GM19452 (cell line): ENCODE results near the gene STAT5B.
A peak's percentile ranks its signal among the peaks of the same experiment; 100 is the strongest.
"Not testable (repeated sequence)": the region's sequence is repeated elsewhere in the genome, so short reads cannot be mapped to it uniquely, and the experiment has no call there.

Experiments used
- ATAC-seq: cut with Tn5 transposase; IDR thresholded peaks from one replicate; pipeline ENCODE4 v1.9.1; 2021; ENCODE audit not compliant: unreplicated experiment

The STAT5B gene

GRCh38 chr17:42270596-42270995 lies 5.6 kb downstream of the STAT5B start:
- ATAC-seq, result no peak

- no peak for ATAC-seq
These were observed 6.0 kb downstream of the STAT5B start for GRCh38 chr17:42270170-42270535.

GRCh38 chr17:42268236-42268635 lies 8.0 kb downstream of the STAT5B start:
- ATAC-seq, result no peak

DNA sequence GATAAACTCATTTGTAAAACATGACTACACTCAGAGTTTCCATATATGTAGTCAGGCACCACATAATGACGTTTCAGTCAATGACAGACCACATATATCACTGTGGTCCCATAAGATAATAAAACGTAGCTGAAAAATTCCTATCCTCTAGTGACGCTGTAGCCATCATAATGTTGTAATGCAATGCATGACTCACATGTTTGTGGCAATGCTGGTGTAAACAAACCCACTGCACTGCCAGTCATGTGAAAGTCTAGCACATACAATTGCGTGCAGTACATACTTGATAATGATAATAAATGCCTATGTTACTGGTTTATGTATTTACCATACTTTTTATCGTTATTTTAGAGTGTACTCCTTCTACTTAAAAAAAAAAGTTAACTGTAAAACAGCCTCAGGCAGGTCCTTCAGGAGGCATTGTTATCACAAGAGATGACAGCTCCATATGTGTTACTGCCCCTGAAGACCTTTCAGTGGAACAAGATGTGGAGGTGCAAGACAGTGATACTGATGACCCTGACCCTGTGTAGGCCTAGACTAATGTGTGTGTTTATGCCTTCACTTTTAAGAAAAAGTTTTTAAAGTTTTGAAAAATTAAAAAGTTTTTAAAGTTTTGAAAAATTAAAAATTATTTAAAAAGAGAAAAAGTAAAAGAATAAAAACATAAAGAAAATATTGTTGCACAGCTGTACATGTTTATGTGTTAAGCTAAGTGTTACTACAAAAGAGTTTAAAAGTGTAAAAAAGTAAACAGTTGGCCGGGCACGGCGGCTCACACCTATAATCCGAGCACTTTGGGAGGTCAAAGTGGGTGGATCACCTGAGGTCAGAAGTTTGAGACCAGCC lies 9.0 kb downstream of the STAT5B start:
- no peak for ATAC-seq

DNA sequence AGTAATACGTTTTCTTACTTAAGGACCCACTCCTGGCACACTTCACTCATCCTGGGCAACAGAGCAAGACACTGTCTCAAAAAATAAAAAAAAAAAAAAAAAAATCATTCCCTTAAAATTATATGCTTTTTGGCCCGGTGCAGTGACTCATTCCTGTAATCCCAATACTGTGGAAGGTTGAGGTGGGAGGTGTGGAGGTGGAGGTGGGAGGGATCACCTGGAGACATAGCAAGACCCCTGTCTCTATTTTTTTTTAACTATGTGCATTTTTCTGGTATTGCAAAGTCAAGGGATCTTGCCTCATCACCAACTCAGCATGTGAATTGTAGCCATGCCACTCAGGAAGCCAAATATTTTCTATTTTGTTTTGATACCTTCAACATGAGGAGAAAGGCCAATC lies 9.7 kb downstream of the STAT5B start:
- no peak for ATAC-seq

- ATAC-seq, result not testable (repeated sequence)
These were observed 11.8 kb downstream of the STAT5B start for GRCh38 chr17:42264366-42264765.

GRCh38 chr17:42260318-42260717 lies 15.9 kb downstream of the STAT5B start:
- ATAC-seq, result no peak

- ATAC-seq, result no peak
These were observed 20.7 kb downstream of the STAT5B start for GRCh38 chr17:42255445-42255844.

DNA sequence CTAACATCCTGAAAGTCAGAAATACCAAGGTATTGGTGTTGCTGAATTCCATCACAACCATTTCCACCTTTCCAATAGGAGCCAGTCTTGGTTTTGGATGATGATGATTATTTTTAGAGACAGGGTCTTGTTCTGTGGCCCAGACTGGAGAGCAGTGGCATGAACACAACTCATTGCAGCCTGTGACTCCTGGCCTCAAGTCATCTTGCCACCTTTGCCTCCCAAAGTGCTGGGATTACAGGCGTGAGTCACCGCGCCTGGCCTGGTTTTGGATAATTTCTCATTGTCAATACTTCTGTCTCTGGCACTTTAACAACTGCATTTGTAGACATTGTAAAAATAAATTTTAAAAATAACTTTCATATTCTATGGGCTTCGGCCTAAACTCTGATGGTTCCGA lies 22.6 kb downstream of the STAT5B start:
- ATAC-seq, result no peak

GRCh38 chr17:42252597-42253550 lies 23.3 kb downstream of the STAT5B start:
- ATAC-seq, result no peak

DNA sequence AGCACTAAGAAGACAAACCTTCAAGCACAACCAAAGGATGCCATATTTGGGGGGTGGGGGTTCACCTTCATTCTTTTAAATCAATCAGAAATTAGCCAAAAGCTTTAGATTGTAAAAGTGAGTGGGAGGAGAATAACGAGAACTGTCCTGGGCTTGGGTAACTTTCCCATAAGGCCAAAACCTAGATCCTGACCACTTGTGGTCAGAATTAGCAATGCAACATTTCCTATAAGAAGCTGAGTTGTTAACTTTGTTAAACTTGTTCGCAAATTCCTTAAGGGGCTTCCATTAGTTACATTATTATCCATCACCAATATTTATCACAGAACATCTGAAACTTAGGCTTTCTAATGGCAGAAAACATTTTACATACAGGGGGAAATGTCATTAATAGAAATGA lies 25.1 kb downstream of the STAT5B start:
- no peak for ATAC-seq

- ATAC-seq, result no peak
These were observed 26.3 kb downstream of the STAT5B start for GRCh38 chr17:42249681-42250446.

- peak; percentile 73 for ATAC-seq
These were observed 27.6 kb downstream of the STAT5B start for GRCh38 chr17:42248351-42249179.

DNA sequence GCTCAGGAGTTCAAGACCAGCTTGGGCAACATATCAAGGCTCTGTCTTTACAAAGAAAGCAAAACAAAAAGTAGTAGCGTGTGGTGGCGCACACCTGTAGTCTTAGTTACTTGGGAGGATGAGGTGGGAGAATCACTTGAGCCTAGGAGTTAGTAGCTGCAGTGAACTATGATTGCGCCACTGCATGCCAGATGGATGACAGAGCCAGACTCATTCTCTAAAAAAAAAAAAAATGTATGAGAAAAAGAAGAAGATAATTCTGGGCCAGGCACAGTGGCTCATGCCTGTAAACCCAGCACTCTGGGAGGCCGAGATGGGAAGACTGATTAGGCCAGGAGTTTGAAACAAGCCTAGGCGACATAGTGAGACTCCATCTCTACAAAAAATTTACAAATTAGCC lies 28.5 kb downstream of the STAT5B start:
- no peak for ATAC-seq

DNA sequence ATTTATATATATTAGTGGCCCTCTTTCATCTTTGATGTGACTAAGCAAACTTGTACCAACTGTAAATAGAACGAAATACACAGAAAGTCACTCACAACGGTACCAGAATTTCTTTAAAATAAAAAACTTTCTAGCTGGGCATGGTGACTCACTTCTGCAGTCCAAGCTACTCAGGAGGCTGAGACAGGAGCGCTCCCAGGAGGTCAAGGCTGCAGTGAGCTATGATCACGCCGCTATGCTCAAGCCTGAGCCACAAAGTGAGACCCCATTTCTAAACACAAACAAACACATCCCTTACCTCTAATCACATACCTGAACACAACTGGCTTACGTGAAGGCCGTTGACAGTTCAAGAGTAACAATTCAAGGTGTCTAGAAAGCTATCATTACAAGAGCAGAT lies 29.7 kb downstream of the STAT5B start:
- no peak for ATAC-seq

- not testable (repeated sequence) for ATAC-seq
These were observed 31.0 kb downstream of the STAT5B start for GRCh38 chr17:42245183-42245582.

DNA sequence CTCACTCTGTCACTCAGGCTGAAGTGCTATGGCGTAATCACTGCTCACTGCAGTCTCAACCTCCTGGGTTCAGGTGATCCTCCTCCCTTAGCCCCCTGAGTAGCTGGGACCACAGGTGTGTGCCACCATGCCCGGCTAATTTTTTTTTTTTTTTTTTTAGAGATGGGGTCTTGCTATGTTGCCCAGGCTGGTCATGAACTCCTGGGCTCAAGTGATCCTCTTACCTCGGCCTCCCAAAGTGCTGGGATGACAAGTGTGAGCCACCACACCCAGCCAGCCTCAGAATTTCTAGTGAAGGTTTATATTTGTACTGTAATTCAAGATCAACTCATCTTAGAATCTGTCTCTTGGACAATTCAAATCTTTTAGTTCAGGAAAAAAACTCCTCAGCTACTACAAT lies 32.1 kb downstream of the STAT5B start:
- not testable (repeated sequence) for ATAC-seq

- ATAC-seq, result no peak
These were observed 32.7 kb downstream of the STAT5B start for GRCh38 chr17:42243493-42243982.

DNA sequence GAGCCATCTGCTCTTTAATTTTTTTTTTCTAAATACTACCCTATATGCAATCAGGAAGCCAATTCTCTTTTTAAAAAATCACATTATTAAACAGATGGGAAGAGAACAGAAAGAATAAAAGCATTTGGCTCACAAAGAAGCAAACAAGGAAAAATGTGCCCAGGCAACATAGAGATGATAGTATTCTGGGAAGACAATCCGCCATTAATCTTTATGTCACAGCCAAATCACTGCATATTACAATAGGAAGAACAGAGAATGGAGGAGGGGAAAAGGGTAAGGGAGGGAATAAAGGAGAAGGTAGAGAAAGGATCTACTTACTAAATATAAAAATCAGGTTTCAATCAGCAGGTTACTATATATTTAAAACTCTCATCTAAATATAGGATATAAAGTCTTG lies 34.3 kb downstream of the STAT5B start:
- no peak for ATAC-seq

DNA sequence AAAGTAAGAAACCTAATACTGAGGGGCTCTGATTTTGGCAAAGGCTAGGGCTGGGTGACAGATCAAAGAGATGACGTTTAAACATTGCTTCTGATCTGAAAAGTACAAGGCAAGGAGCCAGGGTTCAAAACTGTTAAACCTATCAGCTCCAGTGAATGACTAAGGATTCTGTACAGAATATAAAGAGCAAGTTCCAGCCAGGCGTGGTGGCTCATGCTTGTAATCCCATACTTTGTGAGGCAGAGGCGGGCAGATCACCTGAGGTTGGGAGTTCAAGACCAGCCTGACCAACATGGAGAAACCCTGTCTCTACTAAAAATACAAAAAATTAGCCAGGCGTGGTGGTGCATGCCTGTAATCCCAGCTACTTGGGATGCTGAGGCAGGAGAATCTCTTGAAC lies 35.3 kb downstream of the STAT5B start:
- not testable (repeated sequence) for ATAC-seq
